Lower leg skin (tissue), 3 donors: ENCODE measurements around the gene ANO9.

ENCODE experiments used
- POLR2A ChIP-seq, 2 donors: fragments of 450-650 bp; IDR thresholded peaks; one replicate each; pipeline ENCODE4 v1.6.1; 2016 to 2017; ENCODE audit warnings: antibody characterized with exemption in 2 of 2, mild to moderate bottlenecking in 1 of 2, moderate library complexity in 1 of 2
- TF ChIP-seq, protein P1 (sequence below), 3 donors: fragments of 450-650 bp; IDR thresholded peaks; one replicate each; pipeline ENCODE4 v1.5.1; 2016; ENCODE audit warnings: antibody characterized with exemption in 3 of 3, mild to moderate bottlenecking in 3 of 3, moderate library complexity in 2 of 3

DNA sequence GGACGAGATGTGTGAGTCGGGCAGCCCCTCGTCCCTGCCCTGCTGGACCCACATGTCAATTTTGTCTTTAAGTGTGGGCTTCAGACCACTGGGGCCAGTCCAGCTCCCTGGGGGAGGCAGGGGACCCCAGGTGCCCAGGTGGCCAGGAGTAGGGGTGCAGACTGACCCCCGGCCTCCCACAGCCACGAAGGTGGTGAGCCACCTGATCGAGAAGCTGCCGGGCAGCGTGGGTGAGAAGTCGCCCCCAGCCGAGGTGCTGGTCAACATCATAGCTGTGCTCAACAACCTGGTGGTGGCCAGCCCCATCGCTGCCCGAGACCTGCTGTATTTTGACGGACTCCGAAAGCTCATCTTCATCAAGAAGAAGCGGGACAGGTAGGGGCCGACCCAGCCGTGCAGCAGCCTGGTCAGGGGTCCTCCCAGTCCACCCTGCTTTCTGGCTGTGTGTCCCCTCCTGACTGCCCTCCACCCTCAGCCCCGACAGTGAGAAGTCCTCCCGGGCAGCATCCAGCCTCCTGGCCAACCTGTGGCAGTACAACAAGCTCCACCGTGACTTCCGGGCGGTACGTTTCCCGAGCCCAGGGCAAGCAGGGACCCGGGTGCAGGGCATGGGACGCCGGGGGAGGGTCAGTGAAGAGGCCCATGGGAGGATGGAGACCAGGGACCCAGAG is 37.9 kb downstream of the ANO9 start:
- TF ChIP-seq, protein P1, sequence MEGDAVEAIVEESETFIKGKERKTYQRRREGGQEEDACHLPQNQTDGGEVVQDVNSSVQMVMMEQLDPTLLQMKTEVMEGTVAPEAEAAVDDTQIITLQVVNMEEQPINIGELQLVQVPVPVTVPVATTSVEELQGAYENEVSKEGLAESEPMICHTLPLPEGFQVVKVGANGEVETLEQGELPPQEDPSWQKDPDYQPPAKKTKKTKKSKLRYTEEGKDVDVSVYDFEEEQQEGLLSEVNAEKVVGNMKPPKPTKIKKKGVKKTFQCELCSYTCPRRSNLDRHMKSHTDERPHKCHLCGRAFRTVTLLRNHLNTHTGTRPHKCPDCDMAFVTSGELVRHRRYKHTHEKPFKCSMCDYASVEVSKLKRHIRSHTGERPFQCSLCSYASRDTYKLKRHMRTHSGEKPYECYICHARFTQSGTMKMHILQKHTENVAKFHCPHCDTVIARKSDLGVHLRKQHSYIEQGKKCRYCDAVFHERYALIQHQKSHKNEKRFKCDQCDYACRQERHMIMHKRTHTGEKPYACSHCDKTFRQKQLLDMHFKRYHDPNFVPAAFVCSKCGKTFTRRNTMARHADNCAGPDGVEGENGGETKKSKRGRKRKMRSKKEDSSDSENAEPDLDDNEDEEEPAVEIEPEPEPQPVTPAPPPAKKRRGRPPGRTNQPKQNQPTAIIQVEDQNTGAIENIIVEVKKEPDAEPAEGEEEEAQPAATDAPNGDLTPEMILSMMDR (IDR thresholded peaks at IDR 0.05) = no peak
- TF ChIP-seq POLR2A (IDR thresholded peaks at IDR 0.05) = no peak
